DMS153 treated with DMSO at 0.1 percent for 48 hours (cell line): ENCODE measurements around the gene NEDD4L.

ENCODE experiments used
- DNase-seq: peaks from one replicate; lab custom pipeline; 2025; ENCODE audit not compliant: unreplicated experiment; lab: John Stamatoyannopoulos, UW

NEDD4L gene

GRCh38 chr18:58204776-58205442 is 160.9 kb downstream of the NEDD4L start:
- no peak for DNase-seq

- no peak for DNase-seq
These were observed 161.6 kb downstream of the NEDD4L start for GRCh38 chr18:58205443-58206160.

GRCh38 chr18:58207520-58208152 is 163.6 kb downstream of the NEDD4L start:
- no peak for DNase-seq

- DNase-seq = no peak
These were observed 164.3 kb downstream of the NEDD4L start for GRCh38 chr18:58208207-58208932.

- DNase-seq = no peak
These were observed 165.3 kb downstream of the NEDD4L start for GRCh38 chr18:58209326-58209725.

GRCh38 chr18:58211510-58211909 is 167.5 kb downstream of the NEDD4L start:
- no peak for DNase-seq

- no peak for DNase-seq
These were observed 168.2 kb downstream of the NEDD4L start for GRCh38 chr18:58212274-58212673.

GRCh38 chr18:58213440-58213839 is 169.4 kb downstream of the NEDD4L start:
- no peak for DNase-seq

GRCh38 chr18:58215011-58215410 is 171.0 kb downstream of the NEDD4L start:
- no peak for DNase-seq

- DNase-seq = no peak
These were observed 172.1 kb downstream of the NEDD4L start for GRCh38 chr18:58216071-58216481.

- DNase-seq = no peak
These were observed 173.0 kb downstream of the NEDD4L start for GRCh38 chr18:58217052-58217451.

- no peak for DNase-seq
These were observed 174.1 kb downstream of the NEDD4L start for GRCh38 chr18:58218117-58218516.

- no peak for DNase-seq
These were observed 177.2 kb downstream of the NEDD4L start for GRCh38 chr18:58221060-58221725.

- peak; percentile 9 for DNase-seq
These were observed 178.6 kb downstream of the NEDD4L start for GRCh38 chr18:58222432-58223125.

- DNase-seq = peak; percentile 63
These were observed 179.8 kb downstream of the NEDD4L start for GRCh38 chr18:58223717-58224424.

GRCh38 chr18:58224425-58224750 is 180.4 kb downstream of the NEDD4L start:
- DNase-seq = no peak

GRCh38 chr18:58225101-58225500 is 181.1 kb downstream of the NEDD4L start:
- DNase-seq = no peak

- DNase-seq = no peak
These were observed 182.4 kb downstream of the NEDD4L start for GRCh38 chr18:58226429-58226828.

GRCh38 chr18:58227361-58227930 is 183.4 kb downstream of the NEDD4L start:
- no peak for DNase-seq

GRCh38 chr18:58228176-58228575 is 184.2 kb downstream of the NEDD4L start:
- DNase-seq = no peak
